Measurements from ENCODE around the gene GLUD1.
"Not testable (repeated sequence)": the region's sequence is repeated elsewhere in the genome, so short reads cannot be mapped to it uniquely, and the experiment has no call there.

Gene GLUD1

GRCh38 chr10:87104727-87105126 lies 10.1 kb upstream of the GLUD1 start:
- ATAC-seq (ENCODE audit: low read depth) = not testable (repeated sequence)
- peaks cover 13% of the 10 kb centered on the region for H3K4me1 Mint-ChIP-seq

GRCh38 chr10:87101996-87102395 lies 7.4 kb upstream of the GLUD1 start:
- no peak overlapping the region for H3K27ac Mint-ChIP-seq
- H3K36me3 Mint-ChIP-seq = peaks cover 21% of the 10 kb centered on the region
- no peaks in the 10 kb centered on the region for H3K27me3 Mint-ChIP-seq
- no peak overlapping the region for H3K4me3 Mint-ChIP-seq
- no peaks in the 10 kb centered on the region for H3K9me3 Mint-ChIP-seq
- H3K4me1 Mint-ChIP-seq = peaks cover 11% of the 10 kb centered on the region
- ATAC-seq (ENCODE audit: low read depth) = no peak
- DNase-seq (ENCODE audit: low spot score in 2 of 2) = no peak

More at GRCh38 chr10:87104727-87105126, 10.1 kb upstream of the GLUD1 start:
- not testable (repeated sequence) for H3K27ac Mint-ChIP-seq; H3K9me3 Mint-ChIP-seq; H3K27me3 Mint-ChIP-seq; DNase-seq (ENCODE audit: low spot score in 2 of 2); H3K4me3 Mint-ChIP-seq
- H3K36me3 Mint-ChIP-seq = peaks cover 32% of the 10 kb centered on the region

GRCh38 chr10:87095236-87095945 lies 748 bp upstream of the GLUD1 start:
- H3K4me1 Mint-ChIP-seq = peaks cover 25% of the 10 kb centered on the region
- ATAC-seq (ENCODE audit: low read depth) (peak; percentile 66), DNase-seq (ENCODE audit: low spot score in 2 of 2) (peak; percentile 68 to 71)
- peak overlapping the region; percentile 81 for H3K27ac Mint-ChIP-seq
- H3K9me3 Mint-ChIP-seq = no peaks in the 10 kb centered on the region
- H3K4me3 Mint-ChIP-seq = peak overlapping the region; percentile 83
- H3K36me3 Mint-ChIP-seq = peaks cover 3% of the 10 kb centered on the region
- H3K27me3 Mint-ChIP-seq = no peaks in the 10 kb centered on the region

- peaks cover 34% of the 10 kb centered on the region for H3K4me1 Mint-ChIP-seq
- DNase-seq (ENCODE audit: low spot score in 2 of 2) (peak; percentile 33 to 52), ATAC-seq (ENCODE audit: low read depth) (peak; percentile 19)
- peak overlapping the region; percentile 85 for H3K27ac Mint-ChIP-seq
- H3K27me3 Mint-ChIP-seq = no peaks in the 10 kb centered on the region
- peak overlapping the region; percentile 91 for H3K4me3 Mint-ChIP-seq
- peaks cover 3% of the 10 kb centered on the region for H3K36me3 Mint-ChIP-seq
- no peaks in the 10 kb centered on the region for H3K9me3 Mint-ChIP-seq
Observed at GRCh38 chr10:87093632-87094372, 841 bp downstream of the GLUD1 start.

- H3K4me1 Mint-ChIP-seq = peaks cover 34% of the 10 kb centered on the region
- peak overlapping the region; percentile 91 for H3K4me3 Mint-ChIP-seq
- peaks cover 3% of the 10 kb centered on the region for H3K36me3 Mint-ChIP-seq
- ATAC-seq (ENCODE audit: low read depth) (no peak), DNase-seq (ENCODE audit: low spot score in 2 of 2) (no peak)
- no peaks in the 10 kb centered on the region for H3K27me3 Mint-ChIP-seq
- H3K27ac Mint-ChIP-seq = peak overlapping the region; percentile 85
- H3K9me3 Mint-ChIP-seq = no peaks in the 10 kb centered on the region
Observed at GRCh38 chr10:87092861-87093631, 1.6 kb downstream of the GLUD1 start.

- no peak overlapping the region for H3K27ac Mint-ChIP-seq
- H3K4me1 Mint-ChIP-seq = peaks cover 34% of the 10 kb centered on the region
- H3K4me3 Mint-ChIP-seq = peak overlapping the region; percentile 91
- ATAC-seq (ENCODE audit: low read depth) (no peak), DNase-seq (ENCODE audit: low spot score in 2 of 2) (no peak)
- H3K27me3 Mint-ChIP-seq = no peaks in the 10 kb centered on the region
- H3K9me3 Mint-ChIP-seq = no peaks in the 10 kb centered on the region
- H3K36me3 Mint-ChIP-seq = peaks cover 7% of the 10 kb centered on the region
Observed at GRCh38 chr10:87092376-87092860, 2.2 kb downstream of the GLUD1 start.

- Mint-ChIP-seq H3K4me3 (no peak overlapping the region), H3K9me3 (no peaks in the 10 kb centered on the region), H3K27me3 (no peaks in the 10 kb centered on the region), H3K4me1 (peaks cover 42% of the 10 kb centered on the region), H3K27ac (no peak overlapping the region), H3K36me3 (peaks cover 12% of the 10 kb centered on the region)
- no peak for DNase-seq (ENCODE audit: low spot score in 2 of 2)
- ATAC-seq (ENCODE audit: low read depth) = no peak
Observed at GRCh38 chr10:87090779-87091178, 3.9 kb downstream of the GLUD1 start.

- peaks cover 14% of the 10 kb centered on the region for H3K36me3 Mint-ChIP-seq
Observed at GRCh38 chr10:87089746-87090145, 4.9 kb downstream of the GLUD1 start.

GRCh38 chr10:87085537-87085936 lies 9.1 kb downstream of the GLUD1 start:
- ATAC-seq (ENCODE audit: low read depth) = no peak
- no peaks in the 10 kb centered on the region for H3K9me3 Mint-ChIP-seq
- H3K4me1 Mint-ChIP-seq = peaks cover 34% of the 10 kb centered on the region
- peaks cover 19% of the 10 kb centered on the region for H3K36me3 Mint-ChIP-seq
- H3K27me3 Mint-ChIP-seq = no peaks in the 10 kb centered on the region
- no peak for DNase-seq (ENCODE audit: low spot score in 2 of 2)
- H3K27ac Mint-ChIP-seq = peak overlapping the region; percentile 35
- no peak overlapping the region for H3K4me3 Mint-ChIP-seq

More at GRCh38 chr10:87089746-87090145, 4.9 kb downstream of the GLUD1 start:
- Mint-ChIP-seq H3K27ac (peak overlapping the region; percentile 9), H3K4me3 (no peak overlapping the region), H3K4me1 (peaks cover 41% of the 10 kb centered on the region), H3K9me3 (no peaks in the 10 kb centered on the region), H3K27me3 (no peaks in the 10 kb centered on the region)
- DNase-seq (ENCODE audit: low spot score in 2 of 2) (no peak), ATAC-seq (ENCODE audit: low read depth) (no peak)

- H3K4me3 Mint-ChIP-seq; H3K9me3 Mint-ChIP-seq; H3K27me3 Mint-ChIP-seq; DNase-seq (ENCODE audit: low spot score in 2 of 2): not testable (repeated sequence)
- H3K36me3 Mint-ChIP-seq = peaks cover 20% of the 10 kb centered on the region
- peaks cover 27% of the 10 kb centered on the region for H3K4me1 Mint-ChIP-seq
- ATAC-seq (ENCODE audit: low read depth) = peak; percentile 77
- peak overlapping the region; percentile 92 for H3K27ac Mint-ChIP-seq
Observed at GRCh38 chr10:87084291-87084782, 10.3 kb downstream of the GLUD1 start.

GRCh38 chr10:87083576-87084290 lies 10.9 kb downstream of the GLUD1 start:
- ATAC-seq (ENCODE audit: low read depth) = peak; percentile 86
- peak overlapping the region; percentile 92 for H3K27ac Mint-ChIP-seq
- H3K4me1 Mint-ChIP-seq = peaks cover 24% of the 10 kb centered on the region
- peaks cover 18% of the 10 kb centered on the region for H3K36me3 Mint-ChIP-seq
- not testable (repeated sequence) for H3K9me3 Mint-ChIP-seq; H3K27me3 Mint-ChIP-seq; DNase-seq (ENCODE audit: low spot score in 2 of 2); H3K4me3 Mint-ChIP-seq

GRCh38 chr10:87082219-87082618 lies 12.4 kb downstream of the GLUD1 start:
- Mint-ChIP-seq H3K27ac (peak overlapping the region; percentile 89), H3K36me3 (peaks cover 15% of the 10 kb centered on the region), H3K4me1 (peaks cover 26% of the 10 kb centered on the region)
- not testable (repeated sequence) for H3K9me3 Mint-ChIP-seq; ATAC-seq (ENCODE audit: low read depth); H3K4me3 Mint-ChIP-seq; DNase-seq (ENCODE audit: low spot score in 2 of 2); H3K27me3 Mint-ChIP-seq

- DNase-seq (ENCODE audit: low spot score in 2 of 2); H3K4me3 Mint-ChIP-seq; H3K27ac Mint-ChIP-seq; H3K9me3 Mint-ChIP-seq; H3K27me3 Mint-ChIP-seq; ATAC-seq (ENCODE audit: low read depth): not testable (repeated sequence)
- peaks cover 10% of the 10 kb centered on the region for H3K36me3 Mint-ChIP-seq
- peaks cover 24% of the 10 kb centered on the region for H3K4me1 Mint-ChIP-seq
Observed at GRCh38 chr10:87081574-87081973, 13.1 kb downstream of the GLUD1 start.
